Measurements from ENCODE around the gene SLC12A8. TPM values are rescaled to one million over a fixed set of nuclear protein-coding genes. Genes with fewer than 3 reads are reported as not detected.

Gene SLC12A8
- total and polyA plus RNA-seq, 3 donors from 2014 or later, result 10.3 to 21.0 (median 12.3) TPM

- WGBS, 2 donors, result 78 to 81% methylated on average over 6 of the region's 6 CpGs
- no peak overlapping the region for H3K27ac ChIP-seq
- H3K4me1 ChIP-seq, result no peaks in the 10 kb centered on the region
- DNase-seq, result no peak
- no peaks in the 10 kb centered on the region for H3K27me3 ChIP-seq
- no peak overlapping the region for H3K4me3 ChIP-seq
- no peak for TF ChIP-seq CTCF (IDR thresholded peaks at IDR 0.05)
- no peak for TF ChIP-seq POLR2A (IDR thresholded peaks at IDR 0.05)
- no peaks in the 10 kb centered on the region for H3K36me3 ChIP-seq (ENCODE audit: low read depth, missing control alignments)
- intact Hi-C loops (cut with DNase I; ENCODE audit: low total_unique reads), result no loop called here
- no peaks in the 10 kb centered on the region for H3K9me3 ChIP-seq
Observed at GRCh38 chr3:125102470-125102869, 110.1 kb downstream of the SLC12A8 start.

GRCh38 chr3:125098611-125099291 is 113.8 kb downstream of the SLC12A8 start:
- intact Hi-C loops (cut with DNase I; ENCODE audit: low total_unique reads), result no loop called here
- no peak overlapping the region for H3K4me3 ChIP-seq
- TF ChIP-seq CTCF (IDR thresholded peaks at IDR 0.05) (no peak), POLR2A (IDR thresholded peaks at IDR 0.05) (no peak)
- WGBS, 2 donors, result 81 to 85% methylated on average over 4 of the region's 4 CpGs
- H3K27me3 ChIP-seq, result no peaks in the 10 kb centered on the region
- no peaks in the 10 kb centered on the region for H3K9me3 ChIP-seq
- H3K4me1 ChIP-seq, result no peaks in the 10 kb centered on the region
- H3K27ac ChIP-seq, result no peak overlapping the region
- no peaks in the 10 kb centered on the region for H3K36me3 ChIP-seq (ENCODE audit: low read depth, missing control alignments)
- DNase-seq, result no peak

- no peak for DNase-seq
- Histone ChIP-seq H3K4me1 (no peaks in the 10 kb centered on the region), H3K27me3 (no peaks in the 10 kb centered on the region), H3K36me3 (ENCODE audit: low read depth, missing control alignments) (no peaks in the 10 kb centered on the region), H3K27ac (no peak overlapping the region), H3K4me3 (no peak overlapping the region), H3K9me3 (no peaks in the 10 kb centered on the region)
- intact Hi-C loops (cut with DNase I; ENCODE audit: low total_unique reads), result no loop called here
- TF ChIP-seq CTCF (IDR thresholded peaks at IDR 0.05), result no peak
- TF ChIP-seq POLR2A (IDR thresholded peaks at IDR 0.05), result no peak
Observed at GRCh38 chr3:125090649-125091048, 121.9 kb downstream of the SLC12A8 start.

GRCh38 chr3:125087768-125088391 is 124.7 kb downstream of the SLC12A8 start:
- H3K27ac ChIP-seq, result no peak overlapping the region
- TF ChIP-seq CTCF (IDR thresholded peaks at IDR 0.05) (no peak), POLR2A (IDR thresholded peaks at IDR 0.05) (no peak)

GRCh38 chr3:125085166-125085565 is 127.4 kb downstream of the SLC12A8 start:
- intact Hi-C loops (cut with DNase I; ENCODE audit: low total_unique reads), result no loop called here
- Histone ChIP-seq H3K4me1 (no peaks in the 10 kb centered on the region), H3K27ac (no peak overlapping the region), H3K36me3 (ENCODE audit: low read depth, missing control alignments) (no peaks in the 10 kb centered on the region), H3K27me3 (no peaks in the 10 kb centered on the region), H3K4me3 (no peak overlapping the region), H3K9me3 (no peaks in the 10 kb centered on the region)
- TF ChIP-seq CTCF (IDR thresholded peaks at IDR 0.05) (no peak), POLR2A (IDR thresholded peaks at IDR 0.05) (no peak)
- DNase-seq, result no peak

More at GRCh38 chr3:125087768-125088391, 124.7 kb downstream of the SLC12A8 start:
- no peaks in the 10 kb centered on the region for H3K36me3 ChIP-seq (ENCODE audit: low read depth, missing control alignments)
- intact Hi-C loops (cut with DNase I; ENCODE audit: low total_unique reads), result no loop called here
- no peak overlapping the region for H3K4me3 ChIP-seq
- no peaks in the 10 kb centered on the region for H3K4me1 ChIP-seq
- no peaks in the 10 kb centered on the region for H3K27me3 ChIP-seq
- H3K9me3 ChIP-seq, result no peaks in the 10 kb centered on the region
- DNase-seq, result no peak
- 72 to 83% methylated on average over 5 to 6 of the region's 6 CpGs for WGBS, 2 donors
